ENCODE measurements around the gene ZBTB7C. TPM values are rescaled to one million over a fixed set of nuclear protein-coding genes. Genes with fewer than 3 reads are reported as not detected.
A peak's percentile ranks its signal among the peaks of the same experiment; 100 is the strongest.

Gene ZBTB7C
- total and polyA plus RNA-seq, 4 donors = 3.2 to 10.9 (median 3.7) TPM

DNA sequence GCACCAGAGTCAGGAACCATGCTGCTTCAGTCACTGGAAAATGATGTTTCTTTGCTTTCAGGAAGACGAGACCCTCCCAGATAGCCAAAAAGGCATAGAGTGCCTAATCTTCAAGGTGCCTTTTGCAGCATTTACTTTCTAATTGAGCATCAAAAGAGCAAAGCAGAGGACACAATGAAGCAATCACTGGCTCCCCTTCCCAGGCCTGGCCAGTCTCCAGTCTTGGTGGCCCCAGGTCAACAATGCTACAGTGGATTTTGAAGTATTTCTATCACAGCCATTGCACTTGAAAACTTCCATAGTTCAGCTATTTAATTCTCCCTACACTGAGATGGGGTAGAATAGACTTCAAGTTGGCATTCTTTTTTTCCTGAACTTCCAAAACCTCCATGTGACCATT is 15.4 kb downstream of the ZBTB7C start:
- H3K27me3 ChIP-seq (ENCODE audit: control insufficient read depth in 3 of 3, insufficient read depth in 3 of 3, low read length in 2 of 3) = no peaks in the 10 kb centered on the region
- DNase-seq = peak in 1 of 3 donors; percentile 42
- no peak for TF ChIP-seq CTCF (IDR thresholded peaks at IDR 0.05; ENCODE audit: control extremely low read depth, extremely low read depth)
- no peaks in the 10 kb centered on the region for H3K9me3 ChIP-seq (ENCODE audit: control insufficient read depth in 4 of 4, insufficient read depth in 3 of 4, low read length in 3 of 4)
- WGBS, 2 donors = 72 to 82% methylated on average over 1 of the region's 1 CpG
- no peak overlapping the region for H3K4me3 ChIP-seq
- peaks cover 2 to 20% (median 18%) of the 10 kb centered on the region in 5 donors for H3K4me1 ChIP-seq (ENCODE audit: control insufficient read depth in 5 of 5, insufficient read depth in 5 of 5, low read length in 5 of 5)
- H3K27ac ChIP-seq (ENCODE audit: low read depth in 1 of 2, low read length in 1 of 2) = no peak overlapping the region
- no peak for ATAC-seq (ENCODE audit: insufficient read depth, low FRiP score)
- no peaks in the 10 kb centered on the region for H3K36me3 ChIP-seq (ENCODE audit: control insufficient read depth in 4 of 4, insufficient read depth in 4 of 4, low read length in 4 of 4)
- no peak overlapping the region for H3K9ac ChIP-seq (ENCODE audit: insufficient read depth in 1 of 2, low read length in 2 of 2)

- no peaks in the 10 kb centered on the region for H3K27me3 ChIP-seq (ENCODE audit: control insufficient read depth in 3 of 3, insufficient read depth in 3 of 3, low read length in 2 of 3)
- no peak for TF ChIP-seq CTCF (IDR thresholded peaks at IDR 0.05; ENCODE audit: control extremely low read depth, extremely low read depth)
- ATAC-seq (ENCODE audit: insufficient read depth, low FRiP score) (no peak), DNase-seq (no peak)
- H3K9me3 ChIP-seq (ENCODE audit: control insufficient read depth in 4 of 4, insufficient read depth in 3 of 4, low read length in 3 of 4) = no peaks in the 10 kb centered on the region
- no peak overlapping the region for H3K27ac ChIP-seq (ENCODE audit: low read depth in 1 of 2, low read length in 1 of 2)
- H3K36me3 ChIP-seq (ENCODE audit: control insufficient read depth in 4 of 4, insufficient read depth in 4 of 4, low read length in 4 of 4) = no peaks in the 10 kb centered on the region
- no peak overlapping the region for H3K4me3 ChIP-seq
- 58 to 66% methylated on average over 5 of the region's 5 CpGs for WGBS, 2 donors
- H3K4me1 ChIP-seq (ENCODE audit: control insufficient read depth in 5 of 5, insufficient read depth in 5 of 5, low read length in 5 of 5) = peaks cover 2 to 20% (median 18%) of the 10 kb centered on the region in 5 donors
- H3K9ac ChIP-seq (ENCODE audit: insufficient read depth in 1 of 2, low read length in 2 of 2) = no peak overlapping the region
Measured at GRCh38 chr18:48393170-48393569, 16.0 kb downstream of the ZBTB7C start.

GRCh38 chr18:48392268-48392667 is 16.9 kb downstream of the ZBTB7C start:
- no peak for TF ChIP-seq CTCF (IDR thresholded peaks at IDR 0.05; ENCODE audit: control extremely low read depth, extremely low read depth)
- Histone ChIP-seq H3K4me3 (no peak overlapping the region), H3K36me3 (ENCODE audit: control insufficient read depth in 4 of 4, insufficient read depth in 4 of 4, low read length in 4 of 4) (no peaks in the 10 kb centered on the region), H3K9me3 (ENCODE audit: control insufficient read depth in 4 of 4, insufficient read depth in 3 of 4, low read length in 3 of 4) (no peaks in the 10 kb centered on the region), H3K9ac (ENCODE audit: insufficient read depth in 1 of 2, low read length in 2 of 2) (peak overlapping the region in 1 of 2 donors; percentile 2), H3K27ac (ENCODE audit: low read depth in 1 of 2, low read length in 1 of 2) (no peak overlapping the region), H3K27me3 (ENCODE audit: control insufficient read depth in 3 of 3, insufficient read depth in 3 of 3, low read length in 2 of 3) (no peaks in the 10 kb centered on the region), H3K4me1 (ENCODE audit: control insufficient read depth in 5 of 5, insufficient read depth in 5 of 5, low read length in 5 of 5) (peaks cover 0 to 20% (median 14%) of the 10 kb centered on the region in 5 donors)
- WGBS, 2 donors = 39 to 63% methylated on average over 1 of the region's 1 CpG
- ATAC-seq (ENCODE audit: insufficient read depth, low FRiP score) = no peak
- DNase-seq = peak in 2 of 3 donors; percentile 68 to 78

DNA sequence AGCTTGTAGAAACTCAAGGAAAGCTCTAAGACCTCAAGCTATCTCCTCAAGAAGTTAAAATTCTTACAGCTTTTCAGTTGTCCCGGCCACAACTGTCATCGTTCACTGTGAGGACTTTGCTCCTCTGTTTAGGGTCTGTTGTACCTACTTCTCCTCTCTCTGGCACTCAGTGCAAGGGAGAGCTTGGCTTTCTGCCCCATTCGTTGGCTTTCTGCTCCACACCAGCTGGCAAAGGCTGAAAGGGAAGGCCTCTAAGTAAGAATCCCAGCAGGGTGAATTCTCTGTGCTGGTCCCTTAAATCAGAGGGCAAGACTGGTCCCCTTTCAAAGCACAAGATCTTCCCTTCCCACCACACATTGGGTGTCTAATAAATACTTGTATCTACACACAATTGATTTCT is 17.3 kb downstream of the ZBTB7C start:
- Histone ChIP-seq H3K36me3 (ENCODE audit: control insufficient read depth in 4 of 4, insufficient read depth in 4 of 4, low read length in 4 of 4) (no peaks in the 10 kb centered on the region), H3K9ac (ENCODE audit: insufficient read depth in 1 of 2, low read length in 2 of 2) (peak overlapping the region in 1 of 2 donors; percentile 2), H3K27ac (ENCODE audit: low read depth in 1 of 2, low read length in 1 of 2) (no peak overlapping the region), H3K4me1 (ENCODE audit: control insufficient read depth in 5 of 5, insufficient read depth in 5 of 5, low read length in 5 of 5) (peaks cover 0 to 20% (median 14%) of the 10 kb centered on the region in 5 donors), H3K27me3 (ENCODE audit: control insufficient read depth in 3 of 3, insufficient read depth in 3 of 3, low read length in 2 of 3) (no peaks in the 10 kb centered on the region), H3K9me3 (ENCODE audit: control insufficient read depth in 4 of 4, insufficient read depth in 3 of 4, low read length in 3 of 4) (no peaks in the 10 kb centered on the region), H3K4me3 (no peak overlapping the region)
- ATAC-seq (ENCODE audit: insufficient read depth, low FRiP score) (no peak), DNase-seq (no peak)
- TF ChIP-seq CTCF (IDR thresholded peaks at IDR 0.05; ENCODE audit: control extremely low read depth, extremely low read depth) = no peak
- WGBS, 2 donors = 57 to 75% methylated on average over 3 of the region's 3 CpGs

Data from lung (tissue), 12 donors.